ENCODE results near the gene UBE2I.
"Not testable (repeated sequence)": the region's sequence is repeated elsewhere in the genome, so short reads cannot be mapped to it uniquely, and the experiment has no call there.

The UBE2I gene

DNA sequence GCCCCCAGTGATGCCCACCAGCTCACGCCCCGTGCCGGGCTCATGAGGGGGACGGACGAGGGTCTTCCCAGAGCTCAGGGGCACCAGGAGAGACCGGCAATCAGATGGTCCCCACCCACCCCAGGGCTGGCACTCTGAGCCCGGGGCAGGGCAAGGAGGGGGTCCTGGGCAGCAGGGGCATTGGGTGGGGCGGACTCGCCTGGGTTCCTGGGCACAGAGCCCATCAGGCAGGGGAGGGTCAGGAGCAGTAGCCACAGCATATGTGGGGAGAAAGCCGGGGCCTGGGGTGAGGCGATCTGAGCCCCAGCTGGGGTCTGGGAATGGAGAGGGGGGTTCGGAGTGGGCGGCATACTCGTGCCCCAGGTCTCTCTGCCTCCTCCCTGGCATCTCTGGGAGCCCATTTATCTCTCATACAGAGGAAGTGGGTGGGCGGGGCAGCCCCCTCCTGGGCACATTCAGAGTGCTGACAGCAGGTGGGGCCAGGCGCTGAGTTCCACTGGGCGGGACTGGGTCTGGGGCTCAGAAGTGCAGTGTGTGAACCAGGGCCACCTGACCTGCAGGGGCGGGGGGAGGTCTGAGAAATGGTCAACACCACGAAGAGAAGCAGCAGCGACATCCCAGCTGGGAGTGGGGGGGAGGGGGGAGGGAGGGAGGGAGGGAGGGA, 20.5 kb upstream of the UBE2I start:
- no peak for DNase-seq (ENCODE audit: insufficient read length)
- no peak for FAIRE-seq
- no peak for TF ChIP-seq TAF1 (IDR thresholded peaks at IDR 0.05; ENCODE audit: borderline replicate concordance, low read depth, low read length)
- TF ChIP-seq POLR2A (IDR thresholded peaks at IDR 0.05; ENCODE audit: low read depth, low read length): no peak
- TF ChIP-seq POLR2AphosphoS5 (IDR thresholded peaks at IDR 0.05; ENCODE audit: low read depth, low read length): no peak

DNA sequence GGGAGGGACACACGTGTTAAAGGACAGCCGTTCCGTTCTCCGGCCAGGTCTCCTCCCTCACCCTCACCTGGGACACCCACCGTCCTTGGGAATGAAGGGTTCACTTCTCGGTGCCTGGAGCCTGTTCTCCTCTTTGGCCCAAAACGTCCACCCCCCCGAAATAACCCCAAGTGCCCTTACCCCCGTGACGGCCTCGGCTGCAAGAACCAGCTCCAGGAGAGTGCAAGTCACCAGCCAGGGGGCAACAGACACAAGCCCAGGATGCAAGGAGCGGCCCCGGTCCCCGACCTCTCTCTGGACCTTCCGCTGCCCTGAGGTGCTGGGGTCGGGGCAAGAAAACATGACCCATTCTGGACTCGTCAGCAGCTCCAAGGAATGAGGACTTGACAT, 20.0 kb upstream of the UBE2I start:
- no peak for FAIRE-seq
- no peak for DNase-seq (ENCODE audit: insufficient read length)
- TF ChIP-seq TAF1 (IDR thresholded peaks at IDR 0.05; ENCODE audit: borderline replicate concordance, low read depth, low read length): no peak
- no peak for TF ChIP-seq POLR2A (IDR thresholded peaks at IDR 0.05; ENCODE audit: low read depth, low read length)
- no peak for TF ChIP-seq POLR2AphosphoS5 (IDR thresholded peaks at IDR 0.05; ENCODE audit: low read depth, low read length)

DNA sequence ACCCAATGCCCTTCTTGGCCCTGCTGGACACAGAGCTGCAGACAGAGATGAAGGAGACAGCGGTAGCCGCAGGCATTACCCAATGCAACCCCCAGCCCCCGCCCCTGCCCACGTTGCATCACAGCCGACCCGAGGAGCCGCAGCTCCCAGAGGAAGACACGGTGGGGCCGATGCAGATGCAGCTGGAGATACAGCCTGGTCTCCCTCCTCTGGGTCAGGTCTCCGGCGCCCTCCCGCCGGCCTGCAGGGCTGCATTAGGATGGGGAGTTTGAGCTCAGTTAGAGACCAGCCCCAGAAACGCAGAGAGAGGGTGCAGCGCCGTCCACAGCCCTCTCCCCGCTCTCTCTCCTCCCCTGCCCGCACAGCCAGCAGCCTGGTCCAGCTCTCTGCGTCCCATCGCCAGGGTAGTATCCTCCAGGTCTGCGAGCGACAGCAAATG, 19.4 kb upstream of the UBE2I start:
- FAIRE-seq (no peak), DNase-seq (ENCODE audit: insufficient read length) (no peak)
- TF ChIP-seq POLR2AphosphoS5 (IDR thresholded peaks at IDR 0.05; ENCODE audit: low read depth, low read length) (no peak), POLR2A (IDR thresholded peaks at IDR 0.05; ENCODE audit: low read depth, low read length) (no peak), TAF1 (IDR thresholded peaks at IDR 0.05; ENCODE audit: borderline replicate concordance, low read depth, low read length) (no peak)

DNA sequence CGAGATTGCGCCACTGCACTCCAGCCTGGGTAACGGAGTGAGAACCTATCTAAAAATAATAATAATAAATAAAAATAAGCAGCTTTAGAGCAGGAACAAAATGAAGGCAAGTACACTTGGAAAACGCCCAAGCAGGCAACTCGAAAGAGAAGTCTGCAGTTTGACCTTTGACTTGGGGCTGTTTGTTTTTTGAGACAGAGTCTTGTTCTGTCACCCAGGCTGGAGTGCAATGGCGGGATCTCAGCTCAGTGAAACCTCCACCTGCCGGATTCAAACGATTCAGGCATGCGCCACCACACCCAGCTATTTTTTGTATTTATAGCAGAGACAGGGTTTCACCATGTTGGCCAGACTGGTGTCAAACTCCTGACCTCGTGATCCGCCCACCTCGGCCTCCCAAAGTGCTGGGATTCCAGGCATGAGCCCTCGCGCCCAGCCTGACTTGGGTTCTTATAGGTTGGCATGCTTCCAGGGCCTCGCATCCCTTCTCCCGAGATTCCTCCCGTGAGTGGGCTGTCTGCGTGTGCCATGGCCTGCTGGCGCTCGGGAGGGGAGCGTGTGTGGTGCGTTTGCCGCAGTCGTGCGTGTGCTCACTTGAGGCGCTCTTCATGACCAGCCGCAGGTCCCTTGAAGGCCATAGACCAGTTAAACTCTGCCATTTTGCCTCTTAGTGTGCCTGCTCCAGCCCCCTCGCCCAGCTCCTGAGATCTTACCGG, 18.4 kb upstream of the UBE2I start:
- FAIRE-seq (no peak), DNase-seq (ENCODE audit: insufficient read length) (no peak)
- TF ChIP-seq TAF1 (IDR thresholded peaks at IDR 0.05; ENCODE audit: borderline replicate concordance, low read depth, low read length) (no peak), POLR2AphosphoS5 (IDR thresholded peaks at IDR 0.05; ENCODE audit: low read depth, low read length) (no peak), POLR2A (IDR thresholded peaks at IDR 0.05; ENCODE audit: low read depth, low read length) (no peak)

DNA sequence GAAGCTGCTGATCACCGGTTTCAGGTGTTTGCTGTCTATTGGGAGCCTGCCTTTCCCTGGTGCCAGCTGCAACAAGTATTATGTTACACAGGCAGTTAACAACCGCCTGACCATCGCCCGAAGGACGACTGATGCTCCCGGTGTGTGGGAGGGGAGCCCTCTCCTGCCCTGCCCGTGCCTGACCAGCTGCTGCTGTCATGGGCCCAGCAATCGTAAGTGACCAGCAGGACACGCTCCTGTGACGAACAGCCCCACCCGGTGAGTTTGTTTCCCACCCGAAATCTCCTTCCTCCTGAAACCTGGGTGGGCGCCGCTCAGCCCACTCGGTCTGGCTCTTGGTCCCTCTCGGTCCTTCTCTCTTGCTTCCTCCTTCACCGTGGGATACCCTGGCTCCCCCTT, 17.9 kb upstream of the UBE2I start:
- no peak for TF ChIP-seq POLR2AphosphoS5 (IDR thresholded peaks at IDR 0.05; ENCODE audit: low read depth, low read length)
- no peak for TF ChIP-seq TAF1 (IDR thresholded peaks at IDR 0.05; ENCODE audit: borderline replicate concordance, low read depth, low read length)
- no peak for TF ChIP-seq POLR2A (IDR thresholded peaks at IDR 0.05; ENCODE audit: low read depth, low read length)
- DNase-seq (ENCODE audit: insufficient read length): no peak
- no peak for FAIRE-seq

DNA sequence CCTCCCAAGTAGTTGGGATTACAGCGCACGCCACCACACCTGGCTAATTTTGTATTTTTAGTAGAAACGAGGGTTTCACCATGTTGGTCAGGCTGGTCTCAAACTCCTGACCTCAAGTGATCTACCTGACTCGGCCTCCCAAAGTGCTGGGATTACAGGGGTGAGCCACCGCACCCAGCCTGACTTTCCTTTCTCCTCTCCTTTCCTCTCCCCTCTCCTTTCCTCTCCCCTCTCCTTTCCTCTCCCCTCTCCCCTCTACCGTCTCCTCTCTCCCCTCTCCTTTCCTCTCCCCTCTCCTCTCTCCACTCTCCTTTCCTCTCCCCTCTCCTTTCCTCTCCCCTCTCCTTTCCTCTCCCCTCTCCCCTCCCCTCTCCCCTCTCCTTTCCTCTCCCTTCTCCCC, 17.2 kb upstream of the UBE2I start:
- DNase-seq (ENCODE audit: insufficient read length); FAIRE-seq: not testable (repeated sequence)

DNA sequence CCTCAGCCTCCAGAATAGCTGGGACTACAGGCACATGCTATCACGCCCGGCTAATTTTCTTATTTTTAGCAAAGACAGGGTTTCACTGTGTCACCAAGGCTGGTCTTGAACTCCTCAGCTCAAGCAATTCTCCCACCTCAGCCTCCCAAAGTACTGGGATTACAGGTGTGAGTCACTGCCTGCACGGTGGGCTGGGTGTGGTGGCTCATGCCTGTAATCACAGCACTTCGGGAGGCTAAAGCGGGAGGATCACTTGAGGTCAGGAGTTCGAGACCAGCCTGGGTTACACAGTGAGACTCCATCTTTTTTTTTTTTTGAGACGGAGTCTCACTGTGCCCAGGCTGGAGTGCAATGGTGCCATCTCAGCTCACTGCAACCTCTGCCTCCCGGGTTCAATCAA, 16.6 kb upstream of the UBE2I start:
- not testable (repeated sequence) for FAIRE-seq; DNase-seq (ENCODE audit: insufficient read length)

DNA sequence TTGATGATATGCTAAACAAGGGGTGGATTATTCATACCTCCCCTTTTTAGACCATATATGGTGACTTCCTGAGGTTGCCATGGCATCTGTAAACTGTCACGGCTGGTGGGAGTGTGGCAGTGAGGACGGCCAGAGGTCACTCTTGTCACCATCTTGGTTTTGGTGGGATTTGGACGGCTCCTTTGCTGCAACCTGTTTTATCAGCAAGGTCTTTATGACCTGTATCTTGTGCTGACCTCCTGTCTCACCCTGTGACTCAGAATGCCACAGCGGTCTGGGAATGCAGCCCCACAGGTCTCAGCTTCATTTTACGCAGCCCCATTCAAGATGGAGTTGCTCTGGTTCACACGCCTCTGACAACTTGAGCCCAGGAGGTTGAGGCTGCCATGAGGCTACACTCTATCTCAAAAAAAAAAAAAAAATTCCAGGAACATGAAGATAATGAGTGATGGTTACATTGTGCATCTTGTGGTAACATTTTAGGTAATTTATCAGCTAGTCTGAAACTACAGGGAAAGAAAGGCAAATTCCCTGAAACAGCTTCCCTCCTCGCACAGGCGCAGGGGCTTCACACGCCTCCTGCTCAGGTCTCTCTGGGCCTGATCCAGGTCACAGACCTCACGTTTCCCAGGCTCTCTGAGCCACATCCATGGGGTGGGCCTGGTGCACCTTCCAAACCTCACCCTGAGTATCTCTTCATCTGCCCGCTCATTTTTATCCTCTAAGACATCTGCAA, 15.3 kb upstream of the UBE2I start:
- TF ChIP-seq POLR2A (IDR thresholded peaks at IDR 0.05; ENCODE audit: low read depth, low read length) (no peak), POLR2AphosphoS5 (IDR thresholded peaks at IDR 0.05; ENCODE audit: low read depth, low read length) (no peak), TAF1 (IDR thresholded peaks at IDR 0.05; ENCODE audit: borderline replicate concordance, low read depth, low read length) (no peak)
- no peak for DNase-seq (ENCODE audit: insufficient read length)
- FAIRE-seq: no peak

DNA sequence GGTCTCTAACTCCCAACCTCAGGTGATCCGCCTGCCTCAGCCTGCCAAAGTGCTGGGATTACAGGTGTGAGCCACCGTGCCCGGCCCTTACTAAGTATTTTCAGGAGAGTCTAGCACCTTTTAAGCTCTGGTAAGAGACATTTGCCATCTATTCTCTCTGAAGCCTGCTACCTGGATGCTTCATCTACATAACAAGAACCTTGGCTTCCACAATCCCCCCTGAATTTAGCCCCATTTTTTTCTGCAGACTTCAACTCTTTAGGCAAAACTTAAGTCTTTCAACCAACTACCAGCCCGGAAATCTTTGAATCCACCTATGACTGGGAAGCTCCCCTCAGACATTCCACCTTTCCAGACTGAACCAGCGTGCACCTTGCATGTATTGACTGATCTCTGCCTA, 14.0 kb upstream of the UBE2I start:
- FAIRE-seq (no peak), DNase-seq (ENCODE audit: insufficient read length) (no peak)
- TF ChIP-seq POLR2A (IDR thresholded peaks at IDR 0.05; ENCODE audit: low read depth, low read length) (no peak), TAF1 (IDR thresholded peaks at IDR 0.05; ENCODE audit: borderline replicate concordance, low read depth, low read length) (no peak), POLR2AphosphoS5 (IDR thresholded peaks at IDR 0.05; ENCODE audit: low read depth, low read length) (no peak)

DNA sequence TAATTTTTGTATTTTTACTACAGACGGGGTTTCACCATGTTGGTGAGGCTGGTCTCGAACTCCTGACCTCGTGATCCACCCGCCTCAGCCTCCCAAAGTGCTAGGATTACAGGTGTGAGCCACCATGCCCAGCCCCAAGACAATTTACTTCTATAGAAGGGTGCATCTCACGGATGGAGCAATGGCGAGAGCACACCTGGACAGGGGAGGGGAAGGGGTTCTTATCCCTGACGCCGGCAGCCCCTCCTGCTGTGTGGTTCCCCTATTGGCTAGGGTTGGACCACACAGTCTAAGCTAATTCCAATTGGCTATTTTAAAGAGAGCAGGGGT, 12.8 kb upstream of the UBE2I start:
- DNase-seq (ENCODE audit: insufficient read length); FAIRE-seq: not testable (repeated sequence)

DNA sequence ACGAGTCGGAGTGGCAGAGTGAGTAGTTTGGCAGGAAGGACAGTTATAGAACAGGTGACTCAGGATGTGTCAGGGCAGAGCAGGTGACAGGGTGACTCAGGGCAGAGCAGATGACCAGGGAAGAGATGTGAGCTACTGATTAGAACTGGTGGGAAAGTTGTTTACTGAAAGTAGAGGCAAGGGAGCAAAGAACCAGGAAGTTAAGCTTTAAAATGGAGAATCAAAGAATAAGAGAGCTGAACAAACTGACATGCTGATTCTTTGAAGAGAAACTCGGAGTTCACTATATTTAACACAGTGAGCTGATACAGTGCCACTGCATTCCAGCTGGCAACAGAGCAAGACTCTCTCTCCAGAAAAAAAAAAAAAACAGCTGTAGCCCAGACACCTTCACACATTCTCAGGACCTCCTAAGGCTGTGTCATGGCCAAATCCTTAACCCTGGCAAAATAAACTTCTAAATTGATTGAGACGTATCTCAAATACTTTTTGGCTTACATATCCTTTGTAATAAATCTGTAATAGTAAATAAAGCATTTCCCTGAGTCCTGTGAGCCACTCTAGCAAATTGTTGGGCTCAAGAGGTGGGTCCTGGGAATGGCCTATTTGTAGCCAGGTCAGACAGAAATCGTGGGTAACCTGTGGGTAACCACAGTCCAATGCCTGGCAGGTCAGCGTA, 12.3 kb upstream of the UBE2I start:
- TF ChIP-seq TAF1 (IDR thresholded peaks at IDR 0.05; ENCODE audit: borderline replicate concordance, low read depth, low read length) (no peak), POLR2AphosphoS5 (IDR thresholded peaks at IDR 0.05; ENCODE audit: low read depth, low read length) (no peak), POLR2A (IDR thresholded peaks at IDR 0.05; ENCODE audit: low read depth, low read length) (no peak)
- DNase-seq (ENCODE audit: insufficient read length): no peak
- FAIRE-seq: no peak

DNA sequence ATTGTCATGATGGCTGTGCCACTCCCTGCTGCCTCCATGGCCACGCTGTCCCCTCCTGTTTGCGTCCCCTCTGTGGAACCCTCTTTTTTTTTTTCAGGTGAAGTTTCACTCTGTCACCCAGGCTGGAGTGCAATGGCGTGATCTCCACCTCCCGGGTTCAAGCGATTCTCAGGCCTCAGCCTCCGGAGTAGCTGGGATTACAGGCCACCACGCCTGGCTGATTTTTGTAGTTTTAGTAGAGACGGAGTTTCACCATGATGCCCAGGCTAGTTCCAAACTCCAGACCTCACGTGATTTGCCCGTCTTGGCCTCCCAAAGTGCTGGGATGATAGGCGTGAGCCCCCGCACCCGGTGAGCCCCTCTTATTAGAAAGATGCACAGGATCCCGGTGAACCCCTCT, 11.0 kb upstream of the UBE2I start:
- TF ChIP-seq POLR2A (IDR thresholded peaks at IDR 0.05; ENCODE audit: low read depth, low read length) (no peak), TAF1 (IDR thresholded peaks at IDR 0.05; ENCODE audit: borderline replicate concordance, low read depth, low read length) (no peak), POLR2AphosphoS5 (IDR thresholded peaks at IDR 0.05; ENCODE audit: low read depth, low read length) (no peak)
- DNase-seq (ENCODE audit: insufficient read length) (no peak), FAIRE-seq (no peak)

Data from GM12892 (cell line).